ENCODE measurements around the gene FER1L5.

- TF ChIP-seq CTCF (IDR thresholded peaks at IDR 0.05; ENCODE audit: low read length), result no peak
- no peak for TF ChIP-seq EZH2phosphoT487 (IDR thresholded peaks at IDR 0.05; ENCODE audit: low read length)
- no peak for TF ChIP-seq EZH2 (optimal IDR thresholded peaks at IDR 0.05; ENCODE audit: low read depth, low read length)
Measured at GRCh38 chr2:96716388-96716787, 73.8 kb downstream of the FER1L5 start.
